Stimulated activated CD4-positive, alpha-beta T cell treated with anti-CD3 and anti-CD28 coated beads, Interleukin-2, amount 100 ng/mL, for 24 hours (primary cell): ENCODE data around the gene BCAT1.
"Not testable (repeated sequence)": the region's sequence is repeated elsewhere in the genome, so short reads cannot be mapped to it uniquely, and the experiment has no call there.

Experiments
- DNase-seq, 2 donors: peaks; one replicate each; pipeline ENCODE4 v3.0.0-alpha.2; 2020

Gene BCAT1

DNA sequence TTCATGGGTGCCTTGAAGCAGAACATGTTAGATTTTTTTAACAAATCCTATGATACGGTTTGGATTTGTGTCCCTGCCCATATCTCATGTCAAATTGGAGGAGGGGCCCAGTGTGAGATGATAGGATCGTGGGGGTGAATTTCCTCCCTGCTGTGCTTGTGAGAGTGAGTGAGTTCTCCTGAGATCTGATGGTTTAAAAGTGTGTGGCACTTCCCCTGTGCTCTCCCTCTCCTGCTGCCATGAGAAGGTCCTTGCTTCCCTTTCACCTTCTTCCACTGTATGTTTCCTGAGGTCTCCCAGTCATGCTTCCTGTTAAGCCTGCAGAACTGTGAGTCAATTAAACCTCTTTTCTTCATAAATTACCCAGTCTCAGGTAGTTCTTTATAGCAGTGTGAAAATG lies 97.0 kb downstream of the BCAT1 start:
- not testable (repeated sequence) for DNase-seq

DNA sequence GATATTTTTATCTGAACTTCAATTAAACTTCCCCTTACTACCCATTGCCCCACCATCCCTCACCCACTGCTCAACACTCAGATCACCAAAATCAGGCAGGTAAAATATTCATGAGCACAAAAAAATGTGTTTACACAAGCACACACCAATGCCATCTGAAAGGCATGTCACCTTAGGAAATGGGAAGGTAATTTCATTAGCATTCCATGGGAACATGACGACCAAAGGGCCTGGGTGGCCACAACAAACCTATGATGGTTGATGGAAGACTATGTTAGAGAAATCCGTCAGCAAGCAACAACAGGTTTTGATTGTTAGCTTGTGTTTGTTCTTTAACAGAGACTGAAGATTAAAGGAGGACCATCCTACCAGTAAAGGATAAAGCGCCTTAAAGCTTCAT lies 97.6 kb downstream of the BCAT1 start:
- DNase-seq: no peak

GRCh38 chr12:24850496-24850895 lies 98.4 kb downstream of the BCAT1 start:
- DNase-seq: no peak

DNA sequence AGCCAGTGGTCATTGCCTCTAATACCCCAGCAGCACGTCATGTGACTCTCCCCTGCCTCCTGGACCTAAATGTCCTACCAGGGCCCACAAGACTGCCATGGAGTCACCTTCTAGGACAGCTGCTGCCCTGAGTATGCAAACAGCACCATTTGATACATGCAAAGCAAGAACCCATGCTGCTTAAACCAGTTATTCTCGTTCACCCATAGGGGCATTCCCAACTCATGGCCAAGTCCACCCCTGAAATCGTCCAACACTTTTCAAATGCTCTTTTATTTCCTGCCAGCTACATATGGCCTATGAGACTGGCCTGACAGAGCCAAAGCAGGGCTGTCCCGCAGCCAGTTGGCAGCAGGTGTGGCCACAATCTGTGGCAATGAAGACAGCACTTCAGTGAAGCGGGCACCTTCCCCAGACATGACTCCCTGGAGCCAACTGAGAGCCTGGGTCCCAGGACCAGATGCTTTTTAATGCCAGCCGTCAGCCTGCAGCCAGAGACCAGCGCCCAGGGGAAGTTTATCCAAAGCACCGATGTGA lies 99.9 kb downstream of the BCAT1 start:
- DNase-seq: no peak

DNA sequence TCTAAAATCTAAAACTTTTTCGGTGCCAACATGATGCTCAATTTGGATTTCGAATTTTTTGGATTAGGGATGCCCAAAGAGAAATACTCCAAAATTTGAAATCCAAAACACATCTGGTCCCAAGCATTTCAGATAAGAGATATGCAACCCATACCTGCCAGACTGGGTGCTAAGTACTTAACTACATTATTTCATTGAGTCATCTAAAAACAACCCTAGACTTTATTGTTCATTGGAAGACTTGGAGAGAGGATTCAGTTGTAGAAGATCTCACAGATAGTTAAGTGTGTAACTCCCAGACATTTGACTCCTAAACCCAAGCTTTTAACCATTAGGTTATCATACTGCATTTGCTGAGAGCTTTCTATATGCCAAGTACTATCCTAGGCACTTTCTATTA lies 102.2 kb downstream of the BCAT1 start:
- no peak for DNase-seq

GRCh38 chr12:24845615-24846014 lies 103.3 kb downstream of the BCAT1 start:
- DNase-seq: no peak

- DNase-seq: no peak
Observed at GRCh38 chr12:24840046-24840800, 108.7 kb downstream of the BCAT1 start.

GRCh38 chr12:24839268-24839791 lies 109.6 kb downstream of the BCAT1 start:
- DNase-seq: peak; percentile 69 to 79

DNA sequence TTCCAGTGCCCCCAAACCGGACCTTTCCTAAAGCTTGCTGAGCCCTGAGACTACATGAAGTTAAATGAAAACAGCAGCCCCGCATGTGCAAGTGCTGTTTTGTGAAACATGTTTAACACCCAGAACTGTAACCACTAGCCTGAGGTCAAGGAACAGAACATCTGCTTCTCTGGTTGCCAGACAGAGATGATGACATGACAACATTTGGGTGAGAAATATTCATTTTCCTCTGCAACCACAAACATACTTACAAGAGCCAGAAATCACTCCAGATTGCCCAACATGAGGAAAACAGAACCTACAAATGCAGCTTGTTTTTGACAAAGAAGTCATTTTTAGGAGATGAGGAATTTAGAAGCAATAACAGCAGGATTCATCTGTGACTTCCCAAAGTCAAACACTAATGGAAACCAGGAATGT lies 110.4 kb downstream of the BCAT1 start:
- peak; percentile 7 to 29 for DNase-seq

DNA sequence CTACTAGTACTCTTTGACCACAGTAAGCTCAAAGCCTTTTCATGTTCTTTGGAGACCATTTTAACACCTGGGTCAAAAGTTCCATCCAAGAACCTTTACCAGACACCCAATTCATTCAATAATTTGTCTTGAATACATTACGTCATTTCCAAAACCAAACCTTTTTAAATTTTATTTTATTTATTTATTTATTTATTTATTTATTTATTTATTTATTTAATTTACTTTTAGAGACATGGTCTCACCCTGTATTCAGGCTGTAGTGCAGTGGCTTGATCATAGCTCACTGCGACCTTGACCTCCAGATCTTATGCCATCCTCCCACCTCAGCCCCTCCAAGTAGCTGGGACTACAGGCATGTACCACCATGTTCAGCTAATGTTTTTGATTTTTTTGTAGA lies 113.5 kb downstream of the BCAT1 start:
- DNase-seq: no peak

GRCh38 chr12:24833513-24833912 lies 115.4 kb downstream of the BCAT1 start:
- no peak for DNase-seq

- no peak for DNase-seq
Observed at GRCh38 chr12:24823808-24824515, 124.9 kb downstream of the BCAT1 start.

- no peak for DNase-seq
Observed at GRCh38 chr12:24822121-24822899, 126.6 kb downstream of the BCAT1 start.

DNA sequence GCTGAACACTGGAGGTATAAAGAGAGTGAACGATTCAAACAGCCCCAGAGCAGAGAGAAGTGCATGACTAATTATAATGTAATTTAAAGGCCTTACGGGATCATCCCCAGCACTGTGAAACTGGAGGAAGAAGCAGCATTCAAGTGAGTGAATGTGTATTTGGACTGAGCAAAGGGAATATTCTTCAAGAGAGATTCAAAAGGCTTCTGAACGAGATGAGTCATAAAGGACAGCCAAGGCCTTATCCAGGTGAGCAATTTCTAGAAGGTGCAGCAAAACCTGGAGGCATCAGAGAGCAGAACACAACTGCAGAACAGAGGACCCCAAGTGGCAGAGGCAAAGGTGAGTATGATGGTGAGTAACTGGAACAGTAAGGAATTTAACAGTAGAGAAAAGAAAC lies 127.2 kb downstream of the BCAT1 start:
- DNase-seq: no peak

GRCh38 chr12:24820872-24821271 lies 128.0 kb downstream of the BCAT1 start:
- DNase-seq: no peak

- no peak for DNase-seq
Observed at GRCh38 chr12:24818351-24818750, 130.6 kb downstream of the BCAT1 start.

DNA sequence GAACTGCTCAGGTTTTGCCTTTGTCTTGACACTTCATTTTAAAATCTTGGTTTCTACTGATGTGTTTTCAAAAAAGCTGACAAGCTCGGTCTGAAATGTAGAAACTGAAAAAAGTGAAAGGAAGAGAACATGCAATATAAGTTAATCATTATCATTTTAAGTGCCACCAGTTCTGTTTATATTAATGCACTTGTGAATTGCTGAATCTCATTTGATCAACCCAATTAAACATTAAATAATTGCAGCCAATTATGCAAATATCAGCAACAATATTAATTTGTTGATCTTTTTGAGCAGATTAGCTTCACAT lies 133.8 kb downstream of the BCAT1 start:
- DNase-seq: no peak

DNA sequence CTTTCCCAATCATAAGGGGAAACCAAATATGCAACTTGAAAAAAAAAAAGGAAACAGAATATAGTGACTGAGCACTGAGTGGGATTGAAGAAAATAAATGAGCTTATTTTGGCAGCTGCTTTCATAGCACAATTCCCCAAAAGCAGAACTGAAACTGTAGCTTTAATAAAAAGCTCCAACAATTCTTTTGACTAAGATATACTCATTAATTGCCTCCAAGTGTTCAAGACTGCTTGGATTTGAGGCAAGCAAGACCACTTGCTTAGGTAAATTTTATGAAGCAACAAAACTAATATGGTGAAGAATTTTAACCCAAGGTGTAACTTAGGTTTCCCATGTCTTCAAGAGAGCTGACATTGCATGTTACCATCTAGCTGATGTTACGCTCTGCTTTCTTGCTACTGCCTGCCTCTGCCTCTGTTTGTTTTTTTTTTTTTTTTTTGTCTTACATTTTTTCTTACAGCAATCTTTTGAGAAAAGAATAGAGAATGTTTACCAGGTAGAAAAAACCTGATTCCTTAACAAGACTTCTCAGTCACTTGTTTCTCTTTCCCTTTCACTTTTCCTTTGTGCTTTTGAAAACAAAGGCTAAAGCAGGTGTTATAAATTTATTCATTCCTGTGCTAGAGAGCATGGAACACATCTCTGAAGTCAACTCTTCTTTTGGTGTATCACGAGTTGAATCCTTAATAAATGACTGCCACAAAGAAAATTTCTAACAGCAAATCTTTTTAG lies 134.4 kb downstream of the BCAT1 start:
- DNase-seq: no peak

GRCh38 chr12:24810378-24810777 lies 138.5 kb downstream of the BCAT1 start:
- no peak for DNase-seq

DNA sequence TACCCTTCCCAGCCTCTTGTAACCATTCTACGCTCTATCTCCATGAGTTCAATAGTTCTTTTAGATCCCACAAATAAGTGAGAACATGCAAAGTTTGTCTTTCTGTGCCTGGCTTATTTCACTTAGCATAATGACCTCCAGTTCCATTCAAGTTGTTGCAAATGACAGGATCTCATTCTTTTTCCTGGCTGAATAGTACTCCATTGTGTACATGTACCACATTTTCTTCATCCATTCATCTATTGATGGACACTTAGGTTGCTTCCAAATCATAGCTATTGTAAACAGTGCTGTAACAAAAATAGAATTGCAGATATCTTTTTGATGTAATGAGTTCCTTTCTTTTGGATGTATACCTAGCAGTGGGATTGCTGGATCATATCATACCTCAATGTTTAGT lies 139.6 kb downstream of the BCAT1 start:
- DNase-seq: not testable (repeated sequence)

DNA sequence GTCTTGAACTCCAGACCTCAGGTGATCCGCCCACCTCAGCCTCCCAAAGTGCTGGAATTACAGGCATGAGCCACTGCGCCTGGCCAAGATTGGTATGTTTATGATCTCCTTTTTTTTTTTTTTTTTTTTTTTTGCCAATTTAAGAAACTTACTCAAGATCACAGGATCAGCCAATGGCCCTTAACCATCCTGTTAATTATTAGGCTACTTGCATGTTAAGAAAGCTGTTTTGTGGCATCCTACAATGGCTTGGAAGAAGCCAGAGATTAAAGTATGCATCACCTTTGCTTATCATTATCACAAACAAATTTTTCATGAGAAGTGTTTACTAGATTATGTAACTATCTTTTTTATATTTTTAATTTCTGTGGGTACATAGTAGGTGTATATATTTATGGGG lies 140.2 kb downstream of the BCAT1 start:
- DNase-seq: no peak

GRCh38 chr12:24806386-24806785 lies 142.5 kb downstream of the BCAT1 start:
- DNase-seq: no peak
